ENCODE data around the gene SIN3A. TPM values are rescaled to one million over a fixed set of nuclear protein-coding genes. Genes with fewer than 3 reads are reported as not detected.

SIN3A gene
- total and polyA plus RNA-seq, 2 of the 8 experiments (the other 6 are each of a cell fraction or from before 2014, with no cell fraction given), result 69.5 to 109 TPM

- TF ChIP-seq POLR2A (IDR thresholded peaks at IDR 0.05; ENCODE audit: control extremely low read depth in 1 of 2, low read depth in 2 of 2, low read length in 2 of 2), result peak; percentile 95 to 96
- peak; percentile 52 to 65 for TF ChIP-seq RAD21 (IDR thresholded peaks at IDR 0.05 in 1 of 2, conservative IDR thresholded peaks at IDR 0.05 in 1 of 2; ENCODE audit: low read depth in 2 of 2, low read length in 2 of 2)
- no peak for TF ChIP-seq CBX8 (IDR thresholded peaks at IDR 0.05; ENCODE audit: borderline replicate concordance, low read depth, low read length)
- no peak for TF ChIP-seq MAFK (IDR thresholded peaks at IDR 0.05; ENCODE audit: low read depth, low read length)
- 0 out of 2 replicates have a peak, but pooled peaks have one; percentile 19 for TF ChIP-seq SP1 (IDR thresholded peaks at IDR 0.05; ENCODE audit: low read depth, low read length)
- peak; percentile 55; the same call in 1 of the 2 replicates for TF ChIP-seq CHD2 (IDR thresholded peaks at IDR 0.05; ENCODE audit: low read length)
- no peak for TF ChIP-seq TEAD4 (IDR thresholded peaks at IDR 0.05; ENCODE audit: low read depth, low read length)
- TF ChIP-seq MAX (IDR thresholded peaks at IDR 0.05), result peak; percentile 21; the same call in 1 of the 2 replicates
- no peak for TF ChIP-seq RFX5 (IDR thresholded peaks at IDR 0.05; ENCODE audit: borderline replicate concordance, low read depth, low read length)
- 0 out of 2 replicates have a peak, but pooled peaks have one; percentile 5 for TF ChIP-seq NRF1 (IDR thresholded peaks at IDR 0.05; ENCODE audit: low read depth, low read length)
- peak; percentile 93 for TF ChIP-seq BACH1 (IDR thresholded peaks at IDR 0.05; ENCODE audit: low read length)
- peak; percentile 45; the same call in 1 of the 2 replicates for TF ChIP-seq E2F6 (IDR thresholded peaks at IDR 0.05)
- peak; percentile 91 to 96 (median 93) for TF ChIP-seq CTCF (IDR thresholded peaks at IDR 0.05; ENCODE audit: control extremely low read depth in 1 of 3, insufficient read depth in 1 of 3, low read depth in 1 of 3, low read length in 3 of 3)
- 0 out of 2 replicates have a peak, but pooled peaks have one; percentile 24 for TF ChIP-seq JUND (IDR thresholded peaks at IDR 0.05; ENCODE audit: low read length)
- TF ChIP-seq RNF2 (IDR thresholded peaks at IDR 0.05; ENCODE audit: borderline replicate concordance, low read depth, low read length, missing control alignments, poor library complexity, severe bottlenecking), result no peak
- TF ChIP-seq SUZ12 (IDR thresholded peaks at IDR 0.05; ENCODE audit: low read length), result no peak
- no peak for TF ChIP-seq RBBP5 (IDR thresholded peaks at IDR 0.05; ENCODE audit: borderline replicate concordance, low read depth, low read length)
- no peak; the same call in 1 of the 2 replicates for TF ChIP-seq CEBPB (IDR thresholded peaks at IDR 0.05; ENCODE audit: low read depth, low read length)
- no peak for TF ChIP-seq NANOG (IDR thresholded peaks at IDR 0.05; ENCODE audit: insufficient read depth, low read depth, low read length, poor library complexity, severe bottlenecking)
- peak; percentile 89 for TF ChIP-seq TBP (IDR thresholded peaks at IDR 0.05; ENCODE audit: low read depth, low read length)
These were observed 83.4 kb downstream of the SIN3A start, which contains the start of gene MAN2C1 (continued) for GRCh38 chr15:75367913-75368688.

Data from H1 (cell line).